GM12801 (cell line): Measurements from ENCODE around the gene PRICKLE1.

ENCODE experiments used
- CTCF ChIP-seq: IDR thresholded peaks from one replicate; pipeline ENCODE4 v1.5.1; 2011; ENCODE audit warnings: control low read depth; ENCODE audit not compliant: insufficient read length; ENCODE audit errors: extremely low read depth

The PRICKLE1 gene

GRCh38 chr12:42525444-42525843, 64.1 kb downstream of the PRICKLE1 start:
- no peak for TF ChIP-seq CTCF

GRCh38 chr12:42524716-42525115, 64.8 kb downstream of the PRICKLE1 start:
- no peak for TF ChIP-seq CTCF

- TF ChIP-seq CTCF = no peak
Observed at GRCh38 chr12:42516573-42516972, 73.0 kb downstream of the PRICKLE1 start.

- no peak for TF ChIP-seq CTCF
Observed at GRCh38 chr12:42511656-42512055, 77.9 kb downstream of the PRICKLE1 start.

- TF ChIP-seq CTCF = no peak
Observed at GRCh38 chr12:42510823-42511222, 78.7 kb downstream of the PRICKLE1 start.

- no peak for TF ChIP-seq CTCF
Observed at GRCh38 chr12:42508913-42509460, 80.6 kb downstream of the PRICKLE1 start.

- TF ChIP-seq CTCF = no peak
Observed at GRCh38 chr12:42507565-42507964, 82.0 kb downstream of the PRICKLE1 start.
